NOMO-1 treated with DMSO at 0.1 percent for 48 hours (cell line): ENCODE results near the gene SSU72.

Experiments
- DNase-seq: peaks from one replicate; lab custom pipeline; 2025; ENCODE audit not compliant: unreplicated experiment; lab: John Stamatoyannopoulos, UW

Gene SSU72

GRCh38 chr1:1574721-1575537, at the start of gene SSU72:
Gene SSU72, minus strand, starts transcription at chr1:1574863. Its CDS starts 306 bp downstream, at chr1:1574557.
- DNase-seq: peak; percentile 84

- no peak for DNase-seq
Observed at GRCh38 chr1:1623631-1624442, 49.2 kb upstream of the SSU72 start.

GRCh38 chr1:1623181-1623630, 48.5 kb upstream of the SSU72 start:
- no peak for DNase-seq

GRCh38 chr1:1622788-1623094, 48.1 kb upstream of the SSU72 start:
- no peak for DNase-seq

GRCh38 chr1:1622010-1622787, 47.5 kb upstream of the SSU72 start:
- DNase-seq: no peak

- DNase-seq: no peak
Observed at GRCh38 chr1:1621173-1622009, 46.7 kb upstream of the SSU72 start.

GRCh38 chr1:1620433-1621139, 45.9 kb upstream of the SSU72 start:
- DNase-seq: no peak

GRCh38 chr1:1619917-1620361, 45.3 kb upstream of the SSU72 start:
- DNase-seq: no peak

- no peak for DNase-seq
Observed at GRCh38 chr1:1618396-1619068, 43.9 kb upstream of the SSU72 start.

- DNase-seq: no peak
Observed at GRCh38 chr1:1617925-1618324, 43.3 kb upstream of the SSU72 start.

GRCh38 chr1:1617516-1617915, 42.9 kb upstream of the SSU72 start:
- no peak for DNase-seq

- no peak for DNase-seq
Observed at GRCh38 chr1:1616838-1617237, 42.2 kb upstream of the SSU72 start.

- peak; percentile 7 for DNase-seq
Observed at GRCh38 chr1:1616045-1616790, 41.6 kb upstream of the SSU72 start.

GRCh38 chr1:1615256-1616044, 40.8 kb upstream of the SSU72 start, which contains the start of gene MIB2:
Gene MIB2, plus strand, starts transcription at chr1:1615500. Its CDS starts 7,953 bp downstream, at chr1:1623453.
- peak; percentile 95 for DNase-seq

GRCh38 chr1:1614954-1615255, 40.2 kb upstream of the SSU72 start:
- no peak for DNase-seq

GRCh38 chr1:1614204-1614953, 39.7 kb upstream of the SSU72 start:
- DNase-seq: peak; percentile 85

- no peak for DNase-seq
Observed at GRCh38 chr1:1613509-1614082, 38.9 kb upstream of the SSU72 start.
